Measurements from ENCODE around the gene TUFT1. TPM values are rescaled to one million over a fixed set of nuclear protein-coding genes. Genes with fewer than 3 reads are reported as not detected.

The TUFT1 gene
- total RNA-seq, 1 experiment from 2014 or later, result 2.6 TPM

GRCh38 chr1:151547119-151547899, 7.2 kb downstream of the TUFT1 start:
- Histone ChIP-seq H3K27me3 (replicated peaks; ENCODE audit: insufficient read depth, low read depth, low read length, poor library complexity) (no peaks in the 10 kb centered on the region), H3K4me3 (ENCODE audit: low read depth, low read length, poor library complexity, severe bottlenecking) (no peak overlapping the region), H3K27ac (ENCODE audit: low read depth, low read length, poor library complexity, severe bottlenecking) (no peak overlapping the region), H3K36me3 (ENCODE audit: insufficient read depth, low read length, poor library complexity, severe bottlenecking) (no peaks in the 10 kb centered on the region), H3K4me1 (ENCODE audit: insufficient read depth, low read length, poor library complexity, severe bottlenecking) (peaks cover 10% of the 10 kb centered on the region), H3K9me3 (ENCODE audit: low read depth, low read length, poor library complexity, severe bottlenecking) (no peaks in the 10 kb centered on the region)
- DNase-seq (ENCODE audit: low spot score), result peak; percentile 68
- CTCF ChIA-PET, result no interaction called here
- TF ChIP-seq CTCF (conservative IDR thresholded peaks at IDR 0.05; ENCODE audit: low read depth, low read length) (no peak), EZH2 (IDR thresholded peaks at IDR 0.05; ENCODE audit: borderline replicate concordance, low read depth, low read length, poor library complexity, severe bottlenecking) (no peak)
- no TSS peak for BruUV-seq (replicated peaks)
- intact Hi-C loops (cut with micrococcal nuclease; ENCODE audit: unreplicated experiment), result no loop called here
- POLR2A ChIA-PET (ENCODE audit: low non-redundant PET), result no interaction called here

GRCh38 chr1:151547900-151548230, 7.8 kb downstream of the TUFT1 start:
- no peaks in the 10 kb centered on the region for H3K27me3 ChIP-seq (replicated peaks; ENCODE audit: insufficient read depth, low read depth, low read length, poor library complexity)
- H3K27ac ChIP-seq (ENCODE audit: low read depth, low read length, poor library complexity, severe bottlenecking), result no peak overlapping the region
- H3K4me3 ChIP-seq (ENCODE audit: low read depth, low read length, poor library complexity, severe bottlenecking), result no peak overlapping the region
- TF ChIP-seq CTCF (conservative IDR thresholded peaks at IDR 0.05; ENCODE audit: low read depth, low read length) (no peak), EZH2 (IDR thresholded peaks at IDR 0.05; ENCODE audit: borderline replicate concordance, low read depth, low read length, poor library complexity, severe bottlenecking) (no peak)
- no TSS peak for BruUV-seq (replicated peaks)
- no peaks in the 10 kb centered on the region for H3K9me3 ChIP-seq (ENCODE audit: low read depth, low read length, poor library complexity, severe bottlenecking)
- ChIA-PET POLR2A (ENCODE audit: low non-redundant PET) (no interaction called here), CTCF (no interaction called here)
- peaks cover 5% of the 10 kb centered on the region for H3K4me1 ChIP-seq (ENCODE audit: insufficient read depth, low read length, poor library complexity, severe bottlenecking)
- H3K36me3 ChIP-seq (ENCODE audit: insufficient read depth, low read length, poor library complexity, severe bottlenecking), result no peaks in the 10 kb centered on the region
- intact Hi-C loops (cut with micrococcal nuclease; ENCODE audit: unreplicated experiment), result no loop called here
- DNase-seq (ENCODE audit: low spot score), result no peak

GRCh38 chr1:151549199-151549598, 9.1 kb downstream of the TUFT1 start:
- Histone ChIP-seq H3K9me3 (ENCODE audit: low read depth, low read length, poor library complexity, severe bottlenecking) (no peaks in the 10 kb centered on the region), H3K27me3 (replicated peaks; ENCODE audit: insufficient read depth, low read depth, low read length, poor library complexity) (no peaks in the 10 kb centered on the region), H3K27ac (ENCODE audit: low read depth, low read length, poor library complexity, severe bottlenecking) (no peak overlapping the region), H3K4me1 (ENCODE audit: insufficient read depth, low read length, poor library complexity, severe bottlenecking) (peaks cover 3% of the 10 kb centered on the region), H3K4me3 (ENCODE audit: low read depth, low read length, poor library complexity, severe bottlenecking) (no peak overlapping the region), H3K36me3 (ENCODE audit: insufficient read depth, low read length, poor library complexity, severe bottlenecking) (no peaks in the 10 kb centered on the region)
- no peak for TF ChIP-seq EZH2 (IDR thresholded peaks at IDR 0.05; ENCODE audit: borderline replicate concordance, low read depth, low read length, poor library complexity, severe bottlenecking)
- no peak for TF ChIP-seq CTCF (conservative IDR thresholded peaks at IDR 0.05; ENCODE audit: low read depth, low read length)
- no TSS peak for BruUV-seq (replicated peaks)
- no peak for DNase-seq (ENCODE audit: low spot score)
- intact Hi-C loops (cut with micrococcal nuclease; ENCODE audit: unreplicated experiment), result no loop called here
- ChIA-PET POLR2A (ENCODE audit: low non-redundant PET) (no interaction called here), CTCF (no interaction called here)

Measured in A673 (cell line).